Smooth muscle cell (in vitro differentiated cells): ENCODE measurements around the gene GPR137C. TPM values are rescaled to one million over a fixed set of nuclear protein-coding genes. Genes with fewer than 3 reads are reported as not detected.

Experiments
- DNase-seq: peaks from one replicate; lab custom pipeline; 2025; ENCODE audit not compliant: unreplicated experiment; lab: John Stamatoyannopoulos, UW
- H2AFZ ChIP-seq: fragments of 200-600 bp; sonication (generic); 2 replicates; pipeline ENCODE4 v1.6.0; 2016; ENCODE audit warnings: antibody characterized with exemption, low read depth, mild to moderate bottlenecking
- H3F3A ChIP-seq: fragments of 200-600 bp; sonication (generic); 2 replicates; pipeline ENCODE4 v1.6.0; 2017; ENCODE audit warnings: antibody characterized with exemption, low read depth
- H3K27ac ChIP-seq: fragments of 200-600 bp; sonication (generic); 2 replicates; pipeline ENCODE4 v1.5.1; 2016; ENCODE audit warnings: low read depth, mild to moderate bottlenecking
- H3K27me3 ChIP-seq: fragments of 200-600 bp; sonication (generic); 2 replicates; pipeline ENCODE4 v1.6.1; 2016; ENCODE audit warnings: low read depth, mild to moderate bottlenecking
- H3K36me3 ChIP-seq: fragments of 200-600 bp; sonication (generic); 2 replicates; pipeline ENCODE4 v1.5.1; 2016; ENCODE audit warnings: low read depth
- H3K4me1 ChIP-seq: fragments of 200-600 bp; sonication (generic); 2 replicates; pipeline ENCODE4 v1.5.1; 2016; ENCODE audit warnings: low read depth
- H3K4me2 ChIP-seq: fragments of 200-600 bp; sonication (generic); 2 replicates; pipeline ENCODE4 v1.6.0; 2016; ENCODE audit warnings: mild to moderate bottlenecking
- H3K4me3 ChIP-seq: fragments of 200-600 bp; sonication (generic); 2 replicates; pipeline ENCODE4 v1.5.1; 2016; ENCODE audit warnings: mild to moderate bottlenecking
- H3K79me2 ChIP-seq: fragments of 200-600 bp; sonication (generic); 2 replicates; pipeline ENCODE4 v1.6.0; 2016; ENCODE audit warnings: low read depth, mild to moderate bottlenecking
- H3K9ac ChIP-seq: fragments of 200-600 bp; sonication (generic); 2 replicates; pipeline ENCODE4 v1.6.0; 2016; ENCODE audit warnings: low read depth
- H3K9me3 ChIP-seq: fragments of 200-600 bp; sonication (generic); replicated peaks from 2 replicates; pipeline ENCODE4 v1.5.1; 2016; ENCODE audit warnings: low read depth
- H4K20me1 ChIP-seq: fragments of 200-600 bp; sonication (generic); 2 replicates; pipeline ENCODE4 v1.6.0; 2016; ENCODE audit warnings: low read depth
- WGBS: methylation state at CpG from one replicate; pipeline ENCODE4 v1.1.7; 2016; ENCODE audit warnings: low lambda C conversion rate; 5-methylcytosine and 5-hydroxymethylcytosine counted together
- polyA plus RNA-seq: library from polyadenylated mRNA; unstranded; fragments of >200 nt; fragmentation: Nextera tagmentation; extraction: Ambion mirVana; gene quantifications from 2 replicates; pipeline ENCODE4 v1.2.1, GENCODE V29; 2016
- total RNA-seq: library from RNA; depleted of rRNA; stranded (reverse); fragments of >200 nt; gene quantifications from 2 replicates; pipeline ENCODE4 v1.2.3, GENCODE V29; 2014
- TF ChIP-seq, protein P1 (sequence below): fragments of 200-600 bp; sonication (generic); IDR thresholded peaks from 2 replicates; pipeline ENCODE4 v1.5.1; 2017; ENCODE audit warnings: borderline replicate concordance, mild to moderate bottlenecking, antibody characterized with exemption; ENCODE audit not compliant: insufficient read depth, poor library complexity, severe bottlenecking

Gene GPR137C
- total and polyA plus RNA-seq, 2 experiments from 2014 or later: 1.0 to 4.4 TPM

DNA sequence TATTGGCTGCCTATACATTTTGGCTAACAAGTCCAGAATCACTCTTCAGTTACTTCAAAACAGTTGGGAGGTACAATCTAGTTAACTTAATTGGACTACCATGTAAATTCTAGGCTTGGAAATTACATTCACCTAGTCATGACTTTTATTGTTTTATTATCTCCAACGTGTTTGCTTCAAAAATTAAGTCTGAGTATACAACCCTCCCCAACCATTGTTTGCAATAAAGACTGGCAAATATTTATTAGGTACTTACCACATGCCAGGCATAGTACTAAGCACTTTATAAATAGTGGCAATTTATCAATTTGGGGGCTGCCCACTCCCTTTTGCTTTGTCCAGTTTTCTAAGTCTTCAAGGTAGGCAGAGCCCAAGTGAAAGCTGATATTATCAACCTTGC lies 30.6 kb upstream of the GPR137C start:
- H3K9ac ChIP-seq: no peak overlapping the region
- H3K36me3 ChIP-seq: no peaks in the 10 kb centered on the region
- DNase-seq: no peak
- H4K20me1 ChIP-seq: no peaks in the 10 kb centered on the region
- no peaks in the 10 kb centered on the region for H3K27me3 ChIP-seq
- H2AFZ ChIP-seq: no peak overlapping the region
- H3K27ac ChIP-seq: no peak overlapping the region
- H3F3A ChIP-seq: no peaks in the 10 kb centered on the region
- 40% methylated on average over 1 of the region's 1 CpG for WGBS
- TF ChIP-seq, protein P1, sequence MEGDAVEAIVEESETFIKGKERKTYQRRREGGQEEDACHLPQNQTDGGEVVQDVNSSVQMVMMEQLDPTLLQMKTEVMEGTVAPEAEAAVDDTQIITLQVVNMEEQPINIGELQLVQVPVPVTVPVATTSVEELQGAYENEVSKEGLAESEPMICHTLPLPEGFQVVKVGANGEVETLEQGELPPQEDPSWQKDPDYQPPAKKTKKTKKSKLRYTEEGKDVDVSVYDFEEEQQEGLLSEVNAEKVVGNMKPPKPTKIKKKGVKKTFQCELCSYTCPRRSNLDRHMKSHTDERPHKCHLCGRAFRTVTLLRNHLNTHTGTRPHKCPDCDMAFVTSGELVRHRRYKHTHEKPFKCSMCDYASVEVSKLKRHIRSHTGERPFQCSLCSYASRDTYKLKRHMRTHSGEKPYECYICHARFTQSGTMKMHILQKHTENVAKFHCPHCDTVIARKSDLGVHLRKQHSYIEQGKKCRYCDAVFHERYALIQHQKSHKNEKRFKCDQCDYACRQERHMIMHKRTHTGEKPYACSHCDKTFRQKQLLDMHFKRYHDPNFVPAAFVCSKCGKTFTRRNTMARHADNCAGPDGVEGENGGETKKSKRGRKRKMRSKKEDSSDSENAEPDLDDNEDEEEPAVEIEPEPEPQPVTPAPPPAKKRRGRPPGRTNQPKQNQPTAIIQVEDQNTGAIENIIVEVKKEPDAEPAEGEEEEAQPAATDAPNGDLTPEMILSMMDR: no peak
- H3K9me3 ChIP-seq: no peaks in the 10 kb centered on the region
- no peaks in the 10 kb centered on the region for H3K79me2 ChIP-seq
- no peak overlapping the region for H3K4me2 ChIP-seq
- H3K4me3 ChIP-seq: no peak overlapping the region
- no peaks in the 10 kb centered on the region for H3K4me1 ChIP-seq

GRCh38 chr14:52522581-52523345 lies 29.9 kb upstream of the GPR137C start:
- H3K9me3 ChIP-seq: no peaks in the 10 kb centered on the region
- H3K27me3 ChIP-seq: no peaks in the 10 kb centered on the region
- H2AFZ ChIP-seq: no peak overlapping the region
- H3K27ac ChIP-seq: no peak overlapping the region
- H3K4me2 ChIP-seq: no peak overlapping the region
- H3F3A ChIP-seq: no peaks in the 10 kb centered on the region
- H4K20me1 ChIP-seq: no peaks in the 10 kb centered on the region
- no peaks in the 10 kb centered on the region for H3K79me2 ChIP-seq
- H3K36me3 ChIP-seq: no peaks in the 10 kb centered on the region
- no peak overlapping the region for H3K4me3 ChIP-seq
- no peak for DNase-seq
- no peak overlapping the region for H3K9ac ChIP-seq
- H3K4me1 ChIP-seq: no peaks in the 10 kb centered on the region
- TF ChIP-seq, protein P1: no peak

- Histone ChIP-seq H3K36me3 (no peaks in the 10 kb centered on the region), H3K9ac (no peak overlapping the region), H3K27me3 (no peaks in the 10 kb centered on the region), H3K4me3 (no peak overlapping the region), H3F3A (no peaks in the 10 kb centered on the region), H3K9me3 (no peaks in the 10 kb centered on the region), H3K27ac (no peak overlapping the region), H3K79me2 (no peaks in the 10 kb centered on the region), H2AFZ (no peak overlapping the region), H3K4me2 (no peak overlapping the region), H4K20me1 (no peaks in the 10 kb centered on the region), H3K4me1 (no peaks in the 10 kb centered on the region)
- WGBS: 95% methylated on average over 4 of the region's 4 CpGs
- TF ChIP-seq, protein P1: no peak
- no peak for DNase-seq
Measured at GRCh38 chr14:52527052-52527451, 25.6 kb upstream of the GPR137C start.

DNA sequence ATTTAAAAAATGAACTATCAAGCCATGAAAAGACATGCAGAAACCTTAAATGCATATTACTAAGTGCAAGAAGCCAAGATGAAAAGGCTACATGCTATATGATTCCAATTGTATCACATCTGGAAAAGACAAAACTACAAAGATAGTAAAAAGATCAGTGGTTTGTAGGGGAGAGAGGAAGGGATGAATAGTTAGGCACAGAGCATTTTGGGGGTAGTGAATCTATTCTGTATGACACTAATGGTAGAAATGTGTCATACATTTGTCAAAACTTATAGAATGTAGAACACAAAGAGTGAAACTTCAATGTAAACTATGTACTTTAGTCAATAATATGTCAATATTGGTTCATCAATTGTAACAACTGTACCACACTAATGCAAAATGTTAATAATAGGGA lies 21.2 kb upstream of the GPR137C start:
- Histone ChIP-seq H3K36me3 (no peaks in the 10 kb centered on the region), H3K4me3 (no peak overlapping the region), H3K9ac (no peak overlapping the region), H3K4me2 (no peak overlapping the region), H2AFZ (no peak overlapping the region), H3F3A (no peaks in the 10 kb centered on the region), H3K27me3 (no peaks in the 10 kb centered on the region), H3K4me1 (no peaks in the 10 kb centered on the region), H3K9me3 (no peaks in the 10 kb centered on the region), H3K79me2 (no peaks in the 10 kb centered on the region), H3K27ac (no peak overlapping the region), H4K20me1 (no peaks in the 10 kb centered on the region)
- TF ChIP-seq, protein P1: no peak
- DNase-seq: no peak
